DMS79 (cell line): ENCODE data around the gene METTL25B.
"Not testable (repeated sequence)": the region's sequence is repeated elsewhere in the genome, so short reads cannot be mapped to it uniquely, and the experiment has no call there.

Experiments used
- DNase-seq: peaks from one replicate; lab custom pipeline; 2025; lab: John Stamatoyannopoulos, UW

METTL25B gene

GRCh38 chr1:156748670-156749418, 20.6 kb downstream of the METTL25B start:
- no peak for DNase-seq

GRCh38 chr1:156749419-156750118, 21.3 kb downstream of the METTL25B start:
- no peak for DNase-seq

GRCh38 chr1:156750191-156750672, 22.0 kb downstream of the METTL25B start:
- no peak for DNase-seq

- no peak for DNase-seq
Measured at GRCh38 chr1:156750711-156751450, 22.6 kb downstream of the METTL25B start.

GRCh38 chr1:156751451-156751756, 23.1 kb downstream of the METTL25B start, which contains the start of gene HDGF:
Gene HDGF, minus strand, starts transcription at chr1:156751675. Its CDS starts 246 bp downstream, at chr1:156751429.
- DNase-seq = no peak

GRCh38 chr1:156751757-156752481, 23.6 kb downstream of the METTL25B start:
- peak; percentile 92 for DNase-seq

- DNase-seq = no peak
Measured at GRCh38 chr1:156752843-156753482, 24.7 kb downstream of the METTL25B start.

- peak; percentile 6 for DNase-seq
Measured at GRCh38 chr1:156754219-156754618, 25.9 kb downstream of the METTL25B start.

- no peak for DNase-seq
Measured at GRCh38 chr1:156755527-156755950, 27.3 kb downstream of the METTL25B start.

GRCh38 chr1:156756355-156756754, 28.1 kb downstream of the METTL25B start:
- DNase-seq = no peak

- not testable (repeated sequence) for DNase-seq
Measured at GRCh38 chr1:156757572-156758253, 29.4 kb downstream of the METTL25B start.

GRCh38 chr1:156760092-156760795, 32.0 kb downstream of the METTL25B start:
- DNase-seq = no peak

GRCh38 chr1:156760796-156761104, 32.5 kb downstream of the METTL25B start:
- DNase-seq = no peak

GRCh38 chr1:156765136-156765535, 36.9 kb downstream of the METTL25B start:
- DNase-seq = not testable (repeated sequence)

GRCh38 chr1:156765666-156766065, 37.4 kb downstream of the METTL25B start:
- DNase-seq = no peak

- no peak for DNase-seq
Measured at GRCh38 chr1:156766298-156767100, 38.2 kb downstream of the METTL25B start.

GRCh38 chr1:156767101-156767878, 39.0 kb downstream of the METTL25B start, which contains the start of gene PRCC:
Gene PRCC, plus strand, starts transcription at chr1:156767535. Its CDS starts 237 bp downstream, at chr1:156767772.
- DNase-seq = peak; percentile 100

GRCh38 chr1:156767879-156768604, 39.8 kb downstream of the METTL25B start:
- peak; percentile 12 for DNase-seq
